HepG2 (cell line): Measurements from ENCODE around the gene NPHP3. TPM values are rescaled to one million over a fixed set of nuclear protein-coding genes. Genes with fewer than 3 reads are reported as not detected.
A peak's percentile ranks its signal among the peaks of the same experiment; 100 is the strongest.

Experiments used
- ELF1 ChIP-seq: sonication (generic); formaldehyde crosslinking; IDR thresholded peaks from 2 replicates; pipeline ENCODE4 v1.4.0; 2020; ENCODE audit warnings: missing genetic modification reagents
- ETV6 ChIP-seq: sonication (generic); formaldehyde crosslinking; conservative IDR thresholded peaks from 2 replicates; pipeline ENCODE4 v1.4.0; 2020; ENCODE audit warnings: missing genetic modification reagents
- FOSL1 ChIP-seq: sonication (generic); formaldehyde crosslinking; IDR thresholded peaks from 2 replicates; pipeline ENCODE4 v1.9.0; 2021; ENCODE audit warnings: missing genetic modification reagents, borderline replicate concordance
- GTF3A ChIP-seq: sonication (generic); formaldehyde crosslinking; conservative IDR thresholded peaks from 2 replicates; pipeline ENCODE4 v1.4.0; 2020; ENCODE audit warnings: mild to moderate bottlenecking, missing genetic modification reagents
- MED13 ChIP-seq: sonication (generic); formaldehyde crosslinking; IDR thresholded peaks from 2 replicates; pipeline ENCODE4 v1.5.0; 2020; ENCODE audit warnings: missing genetic modification reagents
- MYNN ChIP-seq: sonication (generic); formaldehyde crosslinking; IDR thresholded peaks from 2 replicates; pipeline ENCODE4 v1.4.0; 2020; ENCODE audit warnings: mild to moderate bottlenecking, low read depth, missing genetic modification reagents
- SMYD3 ChIP-seq: sonication (generic); formaldehyde crosslinking; IDR thresholded peaks from 2 replicates; pipeline ENCODE4 v1.8.1; 2023; ENCODE audit warnings: mild to moderate bottlenecking, missing genetic modification reagents
- TAF1 ChIP-seq: sonication (generic); formaldehyde crosslinking; IDR thresholded peaks from 2 replicates; pipeline ENCODE4 v1.4.0; 2020; ENCODE audit warnings: missing genetic modification reagents
- ZNF253 ChIP-seq: sonication (generic); formaldehyde crosslinking; IDR thresholded peaks from 2 replicates; pipeline ENCODE4 v1.8.0; 2022; ENCODE audit warnings: mild to moderate bottlenecking, missing genetic modification reagents, borderline replicate concordance
- ZNF274 ChIP-seq: sonication (generic); formaldehyde crosslinking; IDR thresholded peaks from 2 replicates; pipeline ENCODE4 v1.5.1; 2020; ENCODE audit warnings: mild to moderate bottlenecking, missing genetic modification reagents
- ZNF337 ChIP-seq: sonication (generic); formaldehyde crosslinking; IDR thresholded peaks from 2 replicates; pipeline ENCODE4 v1.5.1; 2020; ENCODE audit warnings: missing genetic modification reagents, low read depth, mild to moderate bottlenecking, borderline replicate concordance
- ZNF484 ChIP-seq: sonication (generic); formaldehyde crosslinking; IDR thresholded peaks from 2 replicates; pipeline ENCODE4 v1.5.1; 2020; ENCODE audit warnings: mild to moderate bottlenecking, low read depth, missing genetic modification reagents, borderline replicate concordance
- ZNF501 ChIP-seq: sonication (generic); formaldehyde crosslinking; IDR thresholded peaks from 2 replicates; pipeline ENCODE4 v1.5.1; 2020; ENCODE audit warnings: mild to moderate bottlenecking, moderate library complexity, missing genetic modification reagents
- ZNF782 ChIP-seq: sonication (generic); formaldehyde crosslinking; IDR thresholded peaks from 2 replicates; pipeline ENCODE4 v1.4.0; 2020; ENCODE audit warnings: missing genetic modification reagents, mild to moderate bottlenecking, borderline replicate concordance
- ZSCAN9 ChIP-seq: IDR thresholded peaks from 2 replicates; pipeline ENCODE4 v1.6.1; 2016; ENCODE audit warnings: borderline replicate concordance
- polyA plus RNA-seq, 8 experiments: library from polyadenylated mRNA; depleted of rRNA in 3 of 8; stranded (reverse) in 7 of 8; unstranded in 1 of 8; fragments of >200 nt; fragmentation: Illumina TruSeq in 4 of 8; extraction: Trizol in 4 of 8; gene quantifications; 2 replicates each; pipeline versions ENCODE4 v1.2.1 to v1.2.3, GENCODE V29; 2011 to 2016; ENCODE audit warnings: low read depth in 4 of 8, missing spikeins in 1 of 8, mixed read lengths in 1 of 8; ENCODE audit not compliant: insufficient read depth in 1 of 8
- total RNA-seq, 5 experiments: library from RNA; depleted of rRNA; stranded (reverse); fragments of >200 nt; fragmentation: Illumina TruSeq; extraction: Trizol; gene quantifications; 2 replicates each; pipeline ENCODE4 v1.2.3, GENCODE V29; 2016; ENCODE audit warnings: low read depth in 1 of 5
- TF ChIP-seq, protein P1 (sequence below): IDR thresholded peaks from 2 replicates; pipeline ENCODE4 v1.4.0; 2020; ENCODE audit warnings: mild to moderate bottlenecking, missing genetic modification reagents
- TF ChIP-seq, protein P2 (sequence below): sonication (generic); IDR thresholded peaks from 2 replicates; pipeline ENCODE4 v1.6.1; 2016; ENCODE audit warnings: low read depth, borderline replicate concordance
- TF ChIP-seq, protein P3 (sequence below): IDR thresholded peaks from 2 replicates; pipeline ENCODE4 v1.6.1; 2012; ENCODE audit warnings: low read length, improper control_type of control experiment
- TF ChIP-seq, protein P4 (sequence below): sonication (generic); formaldehyde crosslinking; IDR thresholded peaks from 2 replicates; pipeline ENCODE4 v1.9.0; 2022; ENCODE audit warnings: missing genetic modification reagents, mild to moderate bottlenecking, borderline replicate concordance

NPHP3 gene
- total and polyA plus RNA-seq, 2 of the 13 experiments (the other 11 are each of a cell fraction or from before 2014, with no cell fraction given): 11.0 to 20.2 TPM

DNA sequence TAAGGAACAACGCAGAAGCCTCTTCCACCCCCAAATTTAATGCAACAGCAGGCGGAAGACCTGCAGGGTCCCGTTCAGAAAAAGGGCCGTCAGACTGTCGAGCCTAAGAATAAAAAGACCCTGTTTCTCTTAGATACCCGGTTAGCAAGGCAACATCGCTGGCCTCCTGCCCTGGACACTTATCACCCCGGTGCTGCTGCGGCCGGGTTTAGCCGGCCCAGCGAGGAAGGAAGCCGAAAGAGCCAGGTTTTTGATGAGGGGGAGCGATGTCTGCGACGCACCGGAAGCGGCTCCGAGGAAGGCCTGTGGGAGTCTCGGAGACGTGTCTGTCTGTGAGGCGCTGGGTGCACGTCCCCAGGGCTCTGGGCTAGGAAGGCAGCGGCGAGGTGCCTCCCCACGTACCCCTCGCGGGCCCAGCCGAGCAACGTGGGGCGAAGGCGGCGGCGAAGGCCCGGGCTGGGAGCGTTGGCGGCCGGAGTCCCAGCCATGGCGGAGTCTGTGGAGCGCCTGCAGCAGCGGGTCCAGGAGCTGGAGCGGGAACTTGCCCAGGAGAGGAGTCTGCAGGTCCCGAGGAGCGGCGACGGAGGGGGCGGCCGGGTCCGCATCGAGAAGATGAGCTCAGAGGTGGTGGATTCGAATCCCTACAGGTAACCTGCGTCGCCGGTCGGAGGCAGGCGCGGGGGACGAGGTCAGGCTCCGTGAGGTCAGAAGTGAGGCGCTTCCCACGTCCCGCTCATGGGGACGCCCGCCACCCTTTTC, 62.0 kb downstream of the NPHP3 start, which contains the start of gene UBA5 (continued):
- TF ChIP-seq, protein P1, sequence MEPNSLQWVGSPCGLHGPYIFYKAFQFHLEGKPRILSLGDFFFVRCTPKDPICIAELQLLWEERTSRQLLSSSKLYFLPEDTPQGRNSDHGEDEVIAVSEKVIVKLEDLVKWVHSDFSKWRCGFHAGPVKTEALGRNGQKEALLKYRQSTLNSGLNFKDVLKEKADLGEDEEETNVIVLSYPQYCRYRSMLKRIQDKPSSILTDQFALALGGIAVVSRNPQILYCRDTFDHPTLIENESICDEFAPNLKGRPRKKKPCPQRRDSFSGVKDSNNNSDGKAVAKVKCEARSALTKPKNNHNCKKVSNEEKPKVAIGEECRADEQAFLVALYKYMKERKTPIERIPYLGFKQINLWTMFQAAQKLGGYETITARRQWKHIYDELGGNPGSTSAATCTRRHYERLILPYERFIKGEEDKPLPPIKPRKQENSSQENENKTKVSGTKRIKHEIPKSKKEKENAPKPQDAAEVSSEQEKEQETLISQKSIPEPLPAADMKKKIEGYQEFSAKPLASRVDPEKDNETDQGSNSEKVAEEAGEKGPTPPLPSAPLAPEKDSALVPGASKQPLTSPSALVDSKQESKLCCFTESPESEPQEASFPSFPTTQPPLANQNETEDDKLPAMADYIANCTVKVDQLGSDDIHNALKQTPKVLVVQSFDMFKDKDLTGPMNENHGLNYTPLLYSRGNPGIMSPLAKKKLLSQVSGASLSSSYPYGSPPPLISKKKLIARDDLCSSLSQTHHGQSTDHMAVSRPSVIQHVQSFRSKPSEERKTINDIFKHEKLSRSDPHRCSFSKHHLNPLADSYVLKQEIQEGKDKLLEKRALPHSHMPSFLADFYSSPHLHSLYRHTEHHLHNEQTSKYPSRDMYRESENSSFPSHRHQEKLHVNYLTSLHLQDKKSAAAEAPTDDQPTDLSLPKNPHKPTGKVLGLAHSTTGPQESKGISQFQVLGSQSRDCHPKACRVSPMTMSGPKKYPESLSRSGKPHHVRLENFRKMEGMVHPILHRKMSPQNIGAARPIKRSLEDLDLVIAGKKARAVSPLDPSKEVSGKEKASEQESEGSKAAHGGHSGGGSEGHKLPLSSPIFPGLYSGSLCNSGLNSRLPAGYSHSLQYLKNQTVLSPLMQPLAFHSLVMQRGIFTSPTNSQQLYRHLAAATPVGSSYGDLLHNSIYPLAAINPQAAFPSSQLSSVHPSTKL (CRISPR knock-in tag): peak; percentile 33; the same call in 1 of the 2 replicates
- peak; percentile 44; the same call in 1 of the 2 replicates for TF ChIP-seq MYNN (CRISPR knock-in tag)
- TF ChIP-seq, protein P2, sequence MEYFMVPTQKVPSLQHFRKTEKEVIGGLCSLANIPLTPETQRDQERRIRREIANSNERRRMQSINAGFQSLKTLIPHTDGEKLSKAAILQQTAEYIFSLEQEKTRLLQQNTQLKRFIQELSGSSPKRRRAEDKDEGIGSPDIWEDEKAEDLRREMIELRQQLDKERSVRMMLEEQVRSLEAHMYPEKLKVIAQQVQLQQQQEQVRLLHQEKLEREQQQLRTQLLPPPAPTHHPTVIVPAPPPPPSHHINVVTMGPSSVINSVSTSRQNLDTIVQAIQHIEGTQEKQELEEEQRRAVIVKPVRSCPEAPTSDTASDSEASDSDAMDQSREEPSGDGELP: no peak
- no peak for TF ChIP-seq GTF3A (CRISPR knock-in tag)
- no peak for TF ChIP-seq ZNF484
- TF ChIP-seq ZNF274 (CRISPR knock-in tag): 0 out of 2 replicates have a peak, but pooled peaks have one; percentile 11
- TF ChIP-seq ZNF501 (CRISPR knock-in tag): peak; percentile 96
- TF ChIP-seq TAF1 (CRISPR knock-in tag): peak; percentile 90
- TF ChIP-seq ZNF337 (CRISPR knock-in tag): 0 out of 2 replicates have a peak, but pooled peaks have one; percentile 59
- TF ChIP-seq ZNF253 (CRISPR knock-in tag): 0 out of 2 replicates have a peak, but pooled peaks have one; percentile 24
- peak; percentile 53 for TF ChIP-seq ELF1 (CRISPR knock-in tag)
- no peak; the same call in 1 of the 2 replicates for TF ChIP-seq ZNF782
- TF ChIP-seq SMYD3 (CRISPR knock-in tag): no peak
- peak; percentile 41; the same call in 1 of the 2 replicates for TF ChIP-seq ETV6 (CRISPR knock-in tag)
- TF ChIP-seq MED13 (CRISPR knock-in tag): peak; percentile 86; the same call in 1 of the 2 replicates
- TF ChIP-seq, protein P3, sequence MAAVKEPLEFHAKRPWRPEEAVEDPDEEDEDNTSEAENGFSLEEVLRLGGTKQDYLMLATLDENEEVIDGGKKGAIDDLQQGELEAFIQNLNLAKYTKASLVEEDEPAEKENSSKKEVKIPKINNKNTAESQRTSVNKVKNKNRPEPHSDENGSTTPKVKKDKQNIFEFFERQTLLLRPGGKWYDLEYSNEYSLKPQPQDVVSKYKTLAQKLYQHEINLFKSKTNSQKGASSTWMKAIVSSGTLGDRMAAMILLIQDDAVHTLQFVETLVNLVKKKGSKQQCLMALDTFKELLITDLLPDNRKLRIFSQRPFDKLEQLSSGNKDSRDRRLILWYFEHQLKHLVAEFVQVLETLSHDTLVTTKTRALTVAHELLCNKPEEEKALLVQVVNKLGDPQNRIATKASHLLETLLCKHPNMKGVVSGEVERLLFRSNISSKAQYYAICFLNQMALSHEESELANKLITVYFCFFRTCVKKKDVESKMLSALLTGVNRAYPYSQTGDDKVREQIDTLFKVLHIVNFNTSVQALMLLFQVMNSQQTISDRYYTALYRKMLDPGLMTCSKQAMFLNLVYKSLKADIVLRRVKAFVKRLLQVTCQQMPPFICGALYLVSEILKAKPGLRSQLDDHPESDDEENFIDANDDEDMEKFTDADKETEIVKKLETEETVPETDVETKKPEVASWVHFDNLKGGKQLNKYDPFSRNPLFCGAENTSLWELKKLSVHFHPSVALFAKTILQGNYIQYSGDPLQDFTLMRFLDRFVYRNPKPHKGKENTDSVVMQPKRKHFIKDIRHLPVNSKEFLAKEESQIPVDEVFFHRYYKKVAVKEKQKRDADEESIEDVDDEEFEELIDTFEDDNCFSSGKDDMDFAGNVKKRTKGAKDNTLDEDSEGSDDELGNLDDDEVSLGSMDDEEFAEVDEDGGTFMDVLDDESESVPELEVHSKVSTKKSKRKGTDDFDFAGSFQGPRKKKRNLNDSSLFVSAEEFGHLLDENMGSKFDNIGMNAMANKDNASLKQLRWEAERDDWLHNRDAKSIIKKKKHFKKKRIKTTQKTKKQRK: no peak
- 0 out of 2 replicates have a peak, but pooled peaks have one; percentile 54 for TF ChIP-seq ZSCAN9
- 0 out of 2 replicates have a peak, but pooled peaks have one; percentile 5 for TF ChIP-seq FOSL1 (CRISPR knock-in tag)
- TF ChIP-seq, protein P4, sequence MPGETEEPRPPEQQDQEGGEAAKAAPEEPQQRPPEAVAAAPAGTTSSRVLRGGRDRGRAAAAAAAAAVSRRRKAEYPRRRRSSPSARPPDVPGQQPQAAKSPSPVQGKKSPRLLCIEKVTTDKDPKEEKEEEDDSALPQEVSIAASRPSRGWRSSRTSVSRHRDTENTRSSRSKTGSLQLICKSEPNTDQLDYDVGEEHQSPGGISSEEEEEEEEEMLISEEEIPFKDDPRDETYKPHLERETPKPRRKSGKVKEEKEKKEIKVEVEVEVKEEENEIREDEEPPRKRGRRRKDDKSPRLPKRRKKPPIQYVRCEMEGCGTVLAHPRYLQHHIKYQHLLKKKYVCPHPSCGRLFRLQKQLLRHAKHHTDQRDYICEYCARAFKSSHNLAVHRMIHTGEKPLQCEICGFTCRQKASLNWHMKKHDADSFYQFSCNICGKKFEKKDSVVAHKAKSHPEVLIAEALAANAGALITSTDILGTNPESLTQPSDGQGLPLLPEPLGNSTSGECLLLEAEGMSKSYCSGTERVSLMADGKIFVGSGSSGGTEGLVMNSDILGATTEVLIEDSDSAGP: peak; percentile 81
